ENCODE measurements around the gene VWA5B1. TPM values are rescaled to one million over a fixed set of nuclear protein-coding genes. Genes with fewer than 3 reads are reported as not detected.

VWA5B1 gene
- total and polyA plus RNA-seq, 2 of the 8 experiments (the other 6 are each of a cell fraction or from before 2014, with no cell fraction given), result 0.54 to 2.3 TPM

DNA sequence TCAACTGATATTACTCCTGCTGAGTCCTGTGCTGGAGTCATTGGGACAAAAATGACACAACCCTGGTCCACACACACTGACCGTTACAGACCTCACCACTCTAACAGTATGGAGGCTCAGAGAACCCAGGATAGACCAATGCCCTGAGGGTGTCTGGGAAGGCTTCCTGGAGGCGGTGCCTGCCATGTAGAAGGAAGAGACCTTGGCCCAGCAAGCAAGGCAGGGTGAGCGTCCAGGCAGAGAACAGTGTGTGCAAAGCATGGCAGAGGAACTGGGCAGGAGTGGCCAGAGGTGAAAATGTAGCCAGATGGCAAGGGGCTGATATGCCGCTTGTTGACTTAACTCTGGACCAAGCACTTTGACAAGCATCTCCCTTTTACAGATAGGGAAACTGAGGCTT, 85.5 kb downstream of the VWA5B1 start:
- Histone ChIP-seq H3K56ac (replicated peaks; ENCODE audit: insufficient read length, low read depth, low read length) (no peak overlapping the region), H3K4me2 (ENCODE audit: insufficient read depth in 1 of 2, low read depth in 2 of 2, low read length in 2 of 2) (no peak overlapping the region), H2BK5ac (ENCODE audit: low read depth, low read length) (no peak overlapping the region), H3K27me3 (replicated peaks in 1 of 4; ENCODE audit: control insufficient read depth in 3 of 4, extremely low read depth in 1 of 4, insufficient read depth in 3 of 4, low read length in 3 of 4) (peaks cover 0 to 10% (median 3%) of the 10 kb centered on the region in 4 experiments; a peak in 4 of 7 replicates), H2AK5ac (ENCODE audit: low read depth, low read length) (no peak overlapping the region), H2BK120ac (replicated peaks; ENCODE audit: low read depth, low read length) (no peak overlapping the region), H3K23ac (ENCODE audit: insufficient read length) (no peak overlapping the region), H3K23me2 (ENCODE audit: low read depth, low read length) (no peaks in the 10 kb centered on the region; the same call in 1 of the 2 replicates), H3K9me3 (ENCODE audit: insufficient read depth in 2 of 2, low read depth in 1 of 2, low read length in 1 of 2) (no peaks in the 10 kb centered on the region), H3K27ac (ENCODE audit: low read depth, low read length) (no peak overlapping the region), H2BK20ac (ENCODE audit: low read length) (no peak overlapping the region), H4K20me1 (replicated peaks in 1 of 2; ENCODE audit: control insufficient read depth in 1 of 2, insufficient read depth in 2 of 2, low read length in 2 of 2) (no peaks in the 10 kb centered on the region), H3K4ac (replicated peaks; ENCODE audit: insufficient read length, low read depth, low read length) (no peak overlapping the region), H3K9ac (replicated peaks in 1 of 4; ENCODE audit: extremely low read depth in 1 of 4, low read depth in 3 of 4, low read length in 3 of 4) (no peak overlapping the region), H3K14ac (ENCODE audit: insufficient read length) (no peak overlapping the region), H3K18ac (ENCODE audit: extremely low read depth, low read length) (no peak overlapping the region), H3K36me3 (ENCODE audit: control insufficient read depth in 2 of 4, insufficient read depth in 4 of 4, low read length in 3 of 4) (no peaks in the 10 kb centered on the region), H3K4me1 (replicated peaks in 1 of 4; ENCODE audit: control insufficient read depth in 3 of 4, insufficient read depth in 4 of 4, low read length in 3 of 4) (no peaks in the 10 kb centered on the region), H3K4me3 (ENCODE audit: extremely low read depth in 1 of 4, insufficient read depth in 2 of 4, low read depth in 3 of 4, low read length in 4 of 4) (no peak overlapping the region), H3K79me1 (ENCODE audit: low read depth, low read length) (no peaks in the 10 kb centered on the region), H4K91ac (replicated peaks; ENCODE audit: insufficient read length, low read length) (no peak overlapping the region), H4K5ac (ENCODE audit: insufficient read length, low read depth, low read length) (no peak overlapping the region), H2BK12ac (ENCODE audit: low read depth, low read length) (no peak overlapping the region), H4K8ac (ENCODE audit: extremely low read depth, insufficient read depth, low read length) (no peak overlapping the region), H2AFZ (ENCODE audit: low read length) (no peak overlapping the region), H3K79me2 (ENCODE audit: control insufficient read depth in 1 of 2, insufficient read depth in 2 of 2, low read length in 2 of 2) (no peaks in the 10 kb centered on the region), H2BK15ac (ENCODE audit: low read length) (no peak overlapping the region)
- POLR2A ChIA-PET (ENCODE audit: partially characterized antibody), result no interaction called here
- FAIRE-seq (no peak), DNase-seq (ENCODE audit: low read depth in 1 of 2, low spot score in 2 of 2) (no peak)
- CTCF ChIA-PET (ENCODE audit: partially characterized antibody), result interaction anchor here (0.9 to 9.8 kb wide), 21 partner anchors 9 to 288 kb away, joined by 3 to 89 read pairs (median 6); partner anchors contain the start of gene VWA5B1
- 81% methylated on average over 4 of the region's 4 CpGs; no CpG with 5 or more reads in 1 of the 2 experiments for WGBS, 2 experiments (ENCODE audit: extremely low coverage in 1 of 2, insufficient coverage in 1 of 2, insufficient read length in 1 of 2, insufficient replicate concordance in 2 of 2, low coverage in 1 of 2, low lambda C conversion rate in 2 of 2, missing lambda C conversion rate in 1 of 2)
- TF ChIP-seq ASH2L (IDR thresholded peaks at IDR 0.05; ENCODE audit: low read length) (no peak), FOSL1 (IDR thresholded peaks at IDR 0.05; ENCODE audit: insufficient read depth, low read depth, low read length) (no peak), BACH1 (IDR thresholded peaks at IDR 0.05; ENCODE audit: low read length) (no peak), SIRT6 (IDR thresholded peaks at IDR 0.05; ENCODE audit: low read length) (no peak), KDM1A (IDR thresholded peaks at IDR 0.05; ENCODE audit: borderline replicate concordance, low read length) (no peak), SP4 (IDR thresholded peaks at IDR 0.05; ENCODE audit: low read length) (no peak), GTF2F1 (IDR thresholded peaks at IDR 0.05; ENCODE audit: borderline replicate concordance, low read depth, low read length) (no peak), SAP30 (IDR thresholded peaks at IDR 0.05; ENCODE audit: insufficient read depth, insufficient replicate concordance, low read length) (no peak)

Measured in H1 (cell line).